GM21423 (cell line): Measurements from ENCODE around the gene LRRK1.

Experiments
- ATAC-seq: cut with Tn5 transposase; IDR thresholded peaks from one replicate; pipeline ENCODE4 v1.9.1; 2021; ENCODE audit warnings: mild to moderate bottlenecking, moderate library complexity; ENCODE audit not compliant: unreplicated experiment

Gene LRRK1

DNA sequence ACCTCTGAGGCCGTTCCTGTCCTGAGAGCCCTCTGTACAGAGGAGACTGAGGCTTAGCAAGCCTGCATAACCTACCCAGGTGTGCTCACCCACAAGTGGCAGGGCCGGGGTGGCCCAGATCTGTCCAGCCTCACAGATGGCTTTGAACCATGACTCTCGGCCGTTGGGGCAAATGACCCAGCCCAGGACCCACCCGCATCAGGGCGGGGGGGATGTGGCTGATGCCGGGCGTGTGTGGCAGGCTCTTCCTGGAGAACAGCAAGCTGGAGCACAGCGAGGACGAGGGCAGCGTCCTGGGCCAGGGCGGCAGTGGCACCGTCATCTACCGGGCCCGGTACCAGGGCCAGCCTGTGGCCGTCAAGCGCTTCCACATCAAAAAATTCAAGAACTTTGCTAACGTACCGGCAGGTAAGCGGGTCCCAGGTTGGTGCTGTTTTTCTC lies 133.5 kb downstream of the LRRK1 start:
- no peak for ATAC-seq

DNA sequence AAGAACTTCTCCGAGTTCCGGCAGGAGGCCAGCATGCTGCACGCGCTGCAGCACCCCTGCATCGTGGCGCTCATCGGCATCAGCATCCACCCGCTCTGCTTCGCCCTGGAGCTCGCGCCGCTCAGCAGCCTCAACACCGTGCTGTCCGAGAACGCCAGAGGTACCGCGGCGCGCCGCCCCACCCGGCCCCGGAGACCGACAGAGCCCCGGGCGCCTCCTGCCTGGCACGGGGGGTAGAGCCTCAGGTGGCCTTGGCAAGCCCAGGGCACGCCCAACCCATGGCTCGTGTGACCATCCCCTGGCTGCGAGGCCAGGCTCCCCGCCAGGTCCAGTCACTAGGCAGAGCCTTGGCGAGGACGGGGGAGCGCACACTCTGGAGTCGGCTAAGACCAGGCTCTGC lies 134.1 kb downstream of the LRRK1 start:
- ATAC-seq = no peak

DNA sequence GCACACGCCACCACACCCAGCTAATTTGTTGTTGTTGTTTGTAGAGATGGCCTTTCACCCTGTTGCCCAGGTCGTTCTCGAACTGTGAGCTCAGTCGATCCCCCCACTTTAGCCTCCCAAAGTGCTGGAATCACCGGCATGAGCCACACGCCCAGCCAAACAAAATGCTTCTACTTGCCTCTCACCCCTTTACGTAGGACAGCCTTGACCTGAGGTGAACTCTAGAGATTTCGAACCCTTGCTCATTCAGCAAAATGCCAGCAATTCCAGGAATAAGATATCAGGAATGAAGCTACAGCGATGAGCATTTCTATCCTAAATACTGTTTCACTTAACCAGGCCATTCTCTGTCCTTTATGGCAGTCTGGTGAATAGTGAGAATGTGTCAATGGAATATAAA lies 135.0 kb downstream of the LRRK1 start:
- no peak for ATAC-seq

DNA sequence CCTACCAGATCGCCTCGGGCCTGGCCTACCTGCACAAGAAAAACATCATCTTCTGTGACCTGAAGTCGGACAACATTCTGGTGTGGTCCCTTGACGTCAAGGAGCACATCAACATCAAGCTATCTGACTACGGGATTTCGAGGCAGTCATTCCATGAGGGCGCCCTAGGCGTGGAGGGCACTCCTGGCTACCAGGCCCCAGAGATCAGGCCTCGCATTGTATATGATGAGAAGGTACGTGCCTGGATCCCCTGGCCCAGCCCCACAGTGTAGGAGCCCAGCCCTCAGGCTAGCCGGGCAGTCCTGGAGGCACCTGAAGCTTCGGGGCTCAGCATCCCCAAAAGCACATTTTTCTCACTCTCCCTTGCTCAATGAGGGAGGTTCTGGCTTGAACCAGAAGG lies 135.8 kb downstream of the LRRK1 start:
- ATAC-seq = no peak

DNA sequence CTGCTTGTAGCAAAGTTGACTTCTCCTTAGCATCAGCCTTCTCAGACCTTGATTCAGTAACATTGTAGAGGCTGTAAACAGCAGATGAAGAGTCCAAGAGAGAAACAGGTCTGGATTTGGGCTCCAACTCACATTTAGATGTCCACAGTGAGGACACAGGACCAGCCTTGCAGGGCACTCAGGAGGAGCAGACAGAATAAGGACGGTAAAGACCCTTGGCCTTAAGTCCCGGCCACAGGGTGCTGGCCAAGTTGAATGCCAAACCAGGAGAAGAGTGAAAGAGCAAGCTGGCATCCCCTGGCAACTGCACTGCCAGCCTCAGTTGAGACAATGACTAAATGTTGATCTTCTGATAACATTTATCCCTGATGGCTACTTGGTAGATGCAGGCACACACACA lies 136.3 kb downstream of the LRRK1 start:
- ATAC-seq = no peak

DNA sequence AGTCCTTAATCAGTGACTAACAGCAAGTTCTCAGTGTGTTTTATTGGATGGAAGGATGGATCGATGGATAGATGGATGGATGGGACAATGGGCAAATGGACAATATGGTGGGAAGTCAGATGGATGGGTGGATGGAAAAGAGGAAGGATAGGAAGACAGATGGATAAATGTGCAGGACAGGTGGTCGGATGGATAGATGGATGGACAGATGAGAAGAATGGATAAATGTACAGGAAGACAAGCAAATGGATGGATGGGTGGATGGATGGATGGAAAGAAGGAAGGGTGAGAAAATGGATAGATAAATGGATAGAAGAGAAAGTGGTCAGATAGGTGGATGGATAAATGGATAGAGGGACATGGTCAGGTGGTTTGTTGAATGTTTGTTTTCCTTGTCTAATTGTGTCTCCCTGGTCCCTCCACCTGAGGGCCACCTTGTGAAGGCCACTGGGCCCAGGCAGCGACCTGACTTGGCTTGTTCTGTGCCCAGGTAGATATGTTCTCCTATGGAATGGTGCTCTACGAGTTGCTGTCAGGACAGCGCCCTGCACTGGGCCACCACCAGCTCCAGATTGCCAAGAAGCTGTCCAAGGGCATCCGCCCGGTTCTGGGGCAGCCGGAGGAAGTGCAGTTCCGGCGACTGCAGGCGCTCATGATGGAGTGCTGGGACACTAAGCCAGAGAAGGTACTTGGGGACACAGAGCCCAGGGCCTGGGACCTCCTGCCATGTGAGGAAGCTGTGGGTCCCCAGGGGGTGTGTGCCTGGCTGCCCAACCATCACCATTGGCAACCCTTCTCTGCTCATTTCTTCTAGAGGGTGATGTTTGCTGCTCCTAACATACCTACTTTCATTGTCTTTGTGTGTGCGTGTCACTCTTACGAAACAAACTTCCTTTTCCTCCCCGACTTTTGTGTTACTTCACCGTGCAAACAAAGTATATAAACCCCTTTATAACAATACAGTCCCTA lies 137.5 kb downstream of the LRRK1 start:
- ATAC-seq = no peak

DNA sequence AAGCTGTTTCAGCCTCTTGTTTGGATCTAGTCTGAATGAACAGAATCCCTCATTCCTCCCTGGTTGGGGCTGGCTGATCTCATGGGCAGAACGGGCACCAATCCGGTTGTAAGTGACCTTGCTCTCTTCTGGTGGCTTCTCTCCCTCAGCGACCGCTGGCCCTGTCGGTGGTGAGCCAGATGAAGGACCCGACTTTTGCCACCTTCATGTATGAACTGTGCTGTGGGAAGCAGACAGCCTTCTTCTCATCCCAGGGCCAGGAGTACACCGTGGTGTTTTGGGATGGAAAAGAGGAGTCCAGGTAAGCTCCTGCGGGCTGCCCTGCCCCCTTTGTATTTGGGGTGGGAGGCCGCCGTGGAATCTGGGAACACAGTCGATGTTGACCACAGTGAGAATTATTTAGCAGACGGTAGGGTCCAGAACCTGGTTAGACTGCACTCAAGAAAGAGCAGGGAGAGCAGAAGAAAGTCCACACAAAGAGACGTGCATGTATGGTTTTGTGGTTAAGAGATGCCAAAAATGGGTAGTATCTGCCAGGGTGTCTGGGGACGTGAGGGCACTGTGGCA lies 138.8 kb downstream of the LRRK1 start:
- no peak for ATAC-seq

DNA sequence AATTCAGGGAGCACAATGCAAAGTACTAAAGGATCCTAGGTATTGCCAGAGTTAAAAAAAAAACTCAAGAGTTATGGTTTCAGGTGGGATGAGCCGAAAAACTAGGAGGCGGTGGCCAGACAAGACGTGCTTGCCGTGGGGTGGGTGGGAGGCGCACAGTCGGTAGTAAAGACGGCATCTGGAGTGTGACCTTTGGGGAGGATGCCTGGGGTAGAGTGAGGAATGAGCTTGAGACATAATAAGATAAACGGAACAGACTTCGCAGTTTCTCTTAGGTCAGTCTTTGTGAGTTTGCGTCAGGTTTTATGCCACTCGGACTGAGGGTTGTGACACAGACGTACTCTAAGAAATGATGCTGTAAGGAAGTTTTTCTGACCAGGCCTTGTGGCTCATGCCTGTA lies 139.6 kb downstream of the LRRK1 start:
- ATAC-seq = no peak

DNA sequence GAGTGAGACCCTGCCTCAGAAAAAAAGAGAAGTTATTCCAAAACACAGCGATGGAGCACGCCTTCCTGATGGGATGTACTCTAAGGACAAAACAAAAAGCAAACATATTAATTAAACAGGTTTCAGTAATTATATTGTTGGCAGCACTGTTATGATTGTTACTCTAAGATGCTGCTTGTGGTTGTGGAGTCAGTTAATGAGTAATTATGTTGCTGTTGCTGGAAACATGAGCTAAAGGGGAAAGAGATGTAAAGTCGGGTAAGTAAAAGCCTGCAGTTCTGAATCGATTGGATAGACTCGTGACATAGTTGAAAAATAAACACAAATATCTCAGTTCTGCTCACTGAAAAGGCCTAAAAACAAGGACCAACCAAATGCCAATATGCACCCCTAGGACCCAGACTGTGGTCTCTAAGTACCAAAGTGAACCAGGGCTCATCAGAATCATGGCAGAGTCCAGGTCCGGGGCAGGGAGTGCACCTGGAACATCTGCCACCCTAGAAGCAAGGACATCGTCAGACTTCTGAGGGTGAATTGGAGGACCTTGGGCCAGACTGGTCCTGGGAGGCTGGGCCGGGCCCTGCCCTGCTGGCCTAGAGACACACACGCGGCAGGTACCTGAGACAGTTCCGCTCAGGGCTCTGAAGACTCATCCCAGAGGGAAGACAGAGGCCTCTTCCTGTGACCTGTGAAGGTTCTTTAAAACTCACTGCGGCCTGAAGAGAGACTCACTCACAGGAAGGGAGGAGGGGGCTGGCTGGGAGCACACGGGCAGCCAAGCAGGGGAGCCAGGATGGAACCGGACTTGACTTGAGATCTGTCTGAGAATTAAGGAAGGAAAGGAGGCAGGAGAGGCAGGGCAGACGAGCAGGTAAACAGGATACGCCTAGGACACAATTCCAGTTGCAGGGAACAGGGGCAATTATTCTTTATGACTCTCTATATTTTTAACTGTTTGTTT lies 140.5 kb downstream of the LRRK1 start:
- no peak for ATAC-seq

DNA sequence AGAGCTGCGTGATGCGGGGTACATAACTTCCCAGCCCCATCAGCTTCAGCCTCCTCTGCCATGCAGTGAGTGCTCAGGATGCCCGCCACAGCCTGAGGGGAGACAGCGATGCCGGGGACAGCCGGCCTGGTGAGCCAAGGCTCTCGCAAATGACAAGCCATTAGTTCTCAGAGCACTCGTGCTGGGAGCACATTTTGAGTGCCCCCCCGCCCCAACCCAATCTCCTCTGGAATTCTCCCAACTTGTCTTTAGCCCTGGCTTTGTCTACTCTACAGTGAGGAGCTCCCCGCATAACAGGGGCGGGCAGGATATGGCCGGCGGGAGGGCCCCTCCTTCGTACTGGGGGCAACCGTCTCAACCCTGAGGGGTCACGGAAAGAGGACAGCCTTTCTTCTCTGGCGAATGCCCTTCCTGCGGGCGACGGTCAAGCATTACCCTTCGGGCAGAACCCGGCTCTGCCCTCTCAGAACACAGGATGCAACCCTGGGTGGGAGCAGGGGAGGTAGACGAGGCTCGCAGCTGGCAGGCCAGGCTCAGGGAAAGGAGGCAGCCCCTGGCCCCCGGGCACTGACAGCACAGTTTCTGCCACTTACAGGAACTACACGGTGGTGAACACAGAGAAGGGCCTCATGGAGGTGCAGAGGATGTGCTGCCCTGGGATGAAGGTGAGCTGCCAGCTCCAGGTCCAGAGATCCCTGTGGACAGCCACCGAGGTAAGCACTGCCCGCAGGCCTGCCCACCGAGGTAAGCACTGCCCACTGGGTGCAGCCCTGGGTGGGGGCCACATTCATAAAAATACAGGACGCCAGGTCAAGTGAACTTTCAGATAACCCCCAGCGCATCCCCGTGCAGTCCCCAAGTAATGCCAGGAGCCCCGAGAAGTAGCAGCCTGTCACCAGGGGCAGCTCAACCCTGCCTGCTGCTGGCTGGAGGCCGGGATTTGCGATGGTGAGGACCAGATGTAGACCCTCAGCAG lies 141.7 kb downstream of the LRRK1 start:
- ATAC-seq = no peak

DNA sequence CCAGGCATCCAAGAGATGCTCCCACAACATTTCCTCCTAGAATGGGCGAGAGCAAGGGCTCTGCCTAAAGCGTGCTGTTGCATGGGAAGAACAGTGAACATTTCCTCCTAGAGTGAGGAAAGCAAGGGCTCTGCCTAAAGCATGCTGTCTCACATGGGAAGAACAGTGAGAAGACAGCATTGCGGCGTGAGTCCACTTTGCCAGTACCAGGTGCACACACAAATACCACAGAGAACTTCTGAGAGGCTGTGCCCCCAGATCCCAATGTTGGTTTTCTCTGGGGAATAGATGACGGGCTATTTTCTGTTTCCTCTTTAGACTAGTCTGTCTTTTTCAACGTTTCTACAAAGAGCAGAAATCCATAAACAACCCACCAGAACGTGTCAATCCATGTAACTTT lies 142.9 kb downstream of the LRRK1 start:
- ATAC-seq = no peak

DNA sequence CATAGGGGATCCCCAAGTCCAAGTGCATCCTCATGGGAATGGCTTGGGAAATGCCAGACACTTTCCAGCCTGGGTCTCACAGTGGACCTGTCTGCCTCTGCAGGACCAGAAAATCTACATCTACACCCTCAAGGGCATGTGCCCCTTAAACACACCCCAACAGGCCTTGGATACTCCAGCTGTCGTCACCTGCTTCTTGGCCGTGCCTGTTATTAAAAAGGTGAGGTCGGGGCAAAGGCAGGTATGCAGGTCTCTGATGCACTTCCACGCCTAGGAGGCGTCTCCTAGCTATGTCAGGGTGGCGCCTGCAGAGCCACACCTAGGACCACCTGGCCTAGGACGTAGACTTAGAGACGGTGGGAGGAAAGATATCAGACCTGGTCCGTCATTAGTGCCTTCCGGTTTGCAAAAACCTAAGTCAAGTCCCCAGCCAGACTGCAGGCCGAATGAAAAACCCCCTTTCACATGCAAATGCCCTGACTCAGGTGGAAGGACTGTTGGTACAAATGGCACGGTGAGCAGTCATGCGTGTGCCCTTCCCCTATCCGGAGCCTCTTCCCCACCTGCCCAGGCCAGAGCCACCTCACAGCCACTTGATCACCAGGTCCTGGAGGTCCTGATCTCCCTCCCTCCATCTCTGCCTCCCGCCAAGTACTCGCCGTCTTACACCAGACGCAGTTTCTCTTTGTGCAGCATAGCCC lies 143.5 kb downstream of the LRRK1 start:
- ATAC-seq = peak; percentile 49

DNA sequence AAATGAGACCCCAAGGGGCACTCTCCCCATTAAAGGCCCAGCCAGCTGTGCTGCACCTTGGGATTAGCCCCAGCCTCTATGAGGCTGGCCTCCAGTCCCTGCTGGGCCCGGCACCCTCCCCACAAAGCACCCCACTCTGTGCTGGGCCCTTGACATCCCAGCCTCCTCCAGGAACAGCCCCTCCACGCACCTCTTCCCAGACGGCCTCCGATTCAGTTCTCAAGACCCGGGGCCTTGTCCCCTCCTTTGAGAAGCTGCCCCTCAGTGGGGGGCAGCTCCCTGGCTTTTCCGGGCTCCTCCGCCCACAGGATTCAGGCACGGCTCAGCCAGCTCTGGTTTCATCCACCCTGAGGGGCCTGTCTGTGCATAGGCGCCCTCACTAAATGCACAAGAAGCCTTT lies 144.1 kb downstream of the LRRK1 start:
- no peak for ATAC-seq

DNA sequence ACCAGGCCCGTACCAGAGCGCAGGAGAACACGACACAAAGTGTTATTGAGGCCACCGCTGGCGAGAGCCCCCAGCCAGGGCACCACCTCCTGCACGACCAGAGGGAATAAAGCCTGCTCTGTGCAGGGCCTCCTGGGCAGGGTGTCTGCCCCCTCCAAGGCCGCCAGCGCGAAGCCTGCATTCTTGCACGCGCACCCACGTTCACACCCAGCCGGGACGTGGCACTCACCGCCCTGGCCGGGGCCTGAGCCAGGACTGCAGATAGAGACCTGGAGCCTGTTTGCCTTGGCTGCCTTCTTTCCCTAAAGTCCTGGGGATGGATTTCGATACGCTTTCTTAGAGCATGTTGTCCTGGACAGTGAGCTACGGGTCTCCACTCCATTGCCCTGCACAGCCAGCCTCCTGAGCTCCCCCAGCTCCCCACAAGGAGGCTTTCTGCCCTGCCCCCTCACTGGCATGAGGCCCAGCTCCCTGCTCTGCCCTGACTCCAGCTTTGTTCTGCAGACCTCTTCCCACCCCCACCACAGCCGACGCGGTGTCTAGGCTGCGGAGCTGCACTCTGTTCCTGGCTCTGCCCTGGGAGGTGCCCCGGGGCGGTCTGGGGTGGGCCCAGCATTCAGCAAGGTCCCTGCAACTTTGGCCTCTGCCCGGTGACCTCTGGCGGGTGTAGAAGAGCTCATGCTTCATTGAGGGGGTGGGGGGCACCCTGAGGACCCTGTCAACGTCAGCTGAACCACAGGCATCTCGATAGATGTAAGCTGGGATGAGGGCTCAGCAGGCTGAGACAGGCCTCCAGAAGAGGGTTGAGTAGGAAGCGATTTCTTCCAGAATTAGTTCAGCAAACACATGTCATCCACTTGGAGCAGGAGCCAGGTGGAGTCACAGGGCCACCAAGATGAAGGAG lies 145.0 kb downstream of the LRRK1 start:
- ATAC-seq = no peak

DNA sequence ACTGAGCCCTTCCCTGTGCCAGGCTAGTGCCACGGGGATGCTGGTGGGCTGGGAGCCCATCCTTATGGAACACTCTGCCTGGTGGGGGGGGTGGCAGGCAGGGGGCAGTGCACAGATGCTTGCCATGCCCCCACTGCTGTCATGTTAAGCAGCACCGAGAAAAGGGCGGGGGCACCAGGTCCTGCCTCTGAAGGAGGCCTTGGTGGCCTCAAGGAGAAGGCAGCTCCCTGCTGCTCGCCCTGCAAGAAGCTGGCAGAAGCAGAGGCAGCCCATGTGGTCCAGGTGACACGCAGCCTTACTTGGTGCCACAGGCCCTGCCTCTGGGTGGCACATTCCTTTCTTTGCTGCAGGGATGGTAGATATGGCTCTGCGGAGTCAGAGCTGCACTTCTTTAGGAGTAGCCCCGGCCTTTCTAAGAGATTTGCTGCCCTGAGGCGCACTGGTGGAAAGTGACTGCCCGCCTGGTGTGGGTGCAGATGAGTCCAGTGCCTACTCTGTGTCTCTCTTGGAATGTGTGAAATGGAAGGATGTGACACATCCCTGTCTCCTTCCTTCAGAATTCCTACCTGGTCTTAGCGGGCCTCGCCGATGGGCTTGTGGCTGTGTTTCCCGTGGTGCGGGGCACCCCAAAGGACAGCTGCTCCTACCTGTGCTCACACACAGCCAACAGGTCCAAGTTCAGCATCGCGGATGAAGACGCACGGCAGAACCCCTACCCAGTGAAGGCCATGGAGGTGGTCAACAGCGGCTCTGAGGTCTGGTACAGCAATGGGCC lies 145.8 kb downstream of the LRRK1 start:
- no peak for ATAC-seq

DNA sequence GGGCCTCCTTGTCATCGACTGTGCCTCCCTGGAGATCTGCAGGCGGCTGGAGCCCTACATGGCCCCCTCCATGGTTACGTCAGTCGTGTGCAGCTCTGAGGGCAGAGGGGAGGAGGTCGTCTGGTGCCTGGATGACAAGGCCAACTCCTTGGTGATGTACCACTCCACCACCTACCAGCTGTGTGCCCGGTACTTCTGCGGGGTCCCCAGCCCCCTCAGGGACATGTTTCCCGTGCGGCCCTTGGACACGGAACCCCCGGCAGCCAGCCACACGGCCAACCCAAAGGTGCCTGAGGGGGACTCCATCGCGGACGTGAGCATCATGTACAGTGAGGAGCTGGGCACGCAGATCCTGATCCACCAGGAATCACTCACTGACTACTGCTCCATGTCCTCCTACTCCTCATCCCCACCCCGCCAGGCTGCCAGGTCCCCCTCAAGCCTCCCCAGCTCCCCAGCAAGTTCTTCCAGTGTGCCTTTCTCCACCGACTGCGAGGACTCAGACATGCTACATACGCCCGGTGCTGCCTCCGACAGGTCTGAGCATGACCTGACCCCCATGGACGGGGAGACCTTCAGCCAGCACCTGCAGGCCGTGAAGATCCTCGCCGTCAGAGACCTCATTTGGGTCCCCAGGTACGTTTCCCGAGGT lies 146.5 kb downstream of the LRRK1 start:
- no peak for ATAC-seq
